Osteocyte (in vitro differentiated cells): ENCODE measurements around the gene SH3RF3. TPM values are rescaled to one million over a fixed set of nuclear protein-coding genes. Genes with fewer than 3 reads are reported as not detected.

Source experiments
- DNase-seq: peaks from one replicate; pipeline ENCODE4 v3.0.0; 2021; ENCODE audit warnings: mixed read lengths; ENCODE audit not compliant: unreplicated experiment; ENCODE audit errors: extremely low spot score
- H3K27ac Mint-ChIP-seq: one replicate; pipeline ENCODE4 v1.8.0; 2021; ENCODE audit warnings: mild to moderate bottlenecking, mixed read lengths; ENCODE audit not compliant: unreplicated experiment
- H3K27me3 Mint-ChIP-seq: one replicate; pipeline ENCODE4 v1.8.0; 2021; ENCODE audit warnings: mixed read lengths; ENCODE audit not compliant: unreplicated experiment
- H3K36me3 Mint-ChIP-seq: one replicate; pipeline ENCODE4 v1.8.0; 2021; ENCODE audit warnings: mixed read lengths; ENCODE audit not compliant: unreplicated experiment
- H3K4me1 Mint-ChIP-seq: one replicate; pipeline ENCODE4 v1.8.0; 2021; ENCODE audit warnings: mixed read lengths; ENCODE audit not compliant: unreplicated experiment
- H3K4me3 Mint-ChIP-seq: one replicate; pipeline ENCODE4 v1.8.0; 2021; ENCODE audit warnings: mild to moderate bottlenecking, moderate library complexity, mixed read lengths; ENCODE audit not compliant: unreplicated experiment
- H3K9me3 Mint-ChIP-seq: one replicate; pipeline ENCODE4 v1.8.0; 2021; ENCODE audit warnings: mixed read lengths; ENCODE audit not compliant: unreplicated experiment
- CTCF ChIP-seq: fragments of 200-600 bp; sonication (generic); IDR thresholded peaks from 2 replicates; pipeline ENCODE4 v1.5.0; 2021; ENCODE audit warnings: antibody characterized with exemption, mild to moderate bottlenecking, moderate library complexity
- total RNA-seq: library from RNA; stranded (reverse); gene quantifications from 2 replicates; pipeline ENCODE4 v1.2.1, GENCODE V29; 2021

SH3RF3 gene
- total RNA-seq, 1 donor from 2014 or later, result 79.4 TPM

GRCh38 chr2:109231996-109232705 is 103.1 kb downstream of the SH3RF3 start:
- no peaks in the 10 kb centered on the region for H3K9me3 Mint-ChIP-seq
- peaks cover 2% of the 10 kb centered on the region for H3K36me3 Mint-ChIP-seq
- H3K4me1 Mint-ChIP-seq, result peaks cover 60% of the 10 kb centered on the region
- no peak overlapping the region for H3K27ac Mint-ChIP-seq
- no peaks in the 10 kb centered on the region for H3K27me3 Mint-ChIP-seq
- no peak for TF ChIP-seq CTCF
- DNase-seq, result no peak
- no peak overlapping the region for H3K4me3 Mint-ChIP-seq

- no peak overlapping the region for H3K4me3 Mint-ChIP-seq
- H3K4me1 Mint-ChIP-seq, result peaks cover 63% of the 10 kb centered on the region
- DNase-seq, result no peak
- H3K27me3 Mint-ChIP-seq, result no peaks in the 10 kb centered on the region
- H3K9me3 Mint-ChIP-seq, result no peaks in the 10 kb centered on the region
- H3K27ac Mint-ChIP-seq, result no peak overlapping the region
- peaks cover 2% of the 10 kb centered on the region for H3K36me3 Mint-ChIP-seq
- no peak for TF ChIP-seq CTCF
These were observed 103.9 kb downstream of the SH3RF3 start for GRCh38 chr2:109232909-109233308.

- no peak for TF ChIP-seq CTCF
- peaks cover 2% of the 10 kb centered on the region for H3K36me3 Mint-ChIP-seq
- H3K4me3 Mint-ChIP-seq, result no peak overlapping the region
- H3K4me1 Mint-ChIP-seq, result peaks cover 64% of the 10 kb centered on the region
- no peak overlapping the region for H3K27ac Mint-ChIP-seq
- no peaks in the 10 kb centered on the region for H3K27me3 Mint-ChIP-seq
- H3K9me3 Mint-ChIP-seq, result no peaks in the 10 kb centered on the region
- DNase-seq, result no peak
These were observed 104.6 kb downstream of the SH3RF3 start for GRCh38 chr2:109233643-109234042.

GRCh38 chr2:109234355-109234754 is 105.3 kb downstream of the SH3RF3 start:
- H3K36me3 Mint-ChIP-seq, result peaks cover 2% of the 10 kb centered on the region
- H3K27ac Mint-ChIP-seq, result no peak overlapping the region
- no peak for TF ChIP-seq CTCF

GRCh38 chr2:109236147-109236546 is 107.1 kb downstream of the SH3RF3 start:
- H3K9me3 Mint-ChIP-seq, result no peaks in the 10 kb centered on the region
- TF ChIP-seq CTCF, result no peak

More at GRCh38 chr2:109234355-109234754, 105.3 kb downstream of the SH3RF3 start:
- H3K4me1 Mint-ChIP-seq, result peaks cover 64% of the 10 kb centered on the region
- no peak overlapping the region for H3K4me3 Mint-ChIP-seq
- no peaks in the 10 kb centered on the region for H3K9me3 Mint-ChIP-seq
- H3K27me3 Mint-ChIP-seq, result no peaks in the 10 kb centered on the region
- no peak for DNase-seq

More at GRCh38 chr2:109236147-109236546, 107.1 kb downstream of the SH3RF3 start:
- H3K4me3 Mint-ChIP-seq, result no peak overlapping the region
- H3K27me3 Mint-ChIP-seq, result no peaks in the 10 kb centered on the region
- DNase-seq, result no peak
- H3K27ac Mint-ChIP-seq, result peak overlapping the region; percentile 20
- peaks cover 69% of the 10 kb centered on the region for H3K4me1 Mint-ChIP-seq
- peaks cover 2% of the 10 kb centered on the region for H3K36me3 Mint-ChIP-seq
